Measurements from ENCODE around the gene AIFM3.
A peak's percentile ranks its signal among the peaks of the same experiment; 100 is the strongest.

The AIFM3 gene

GRCh38 chr22:20951151-20951931, 15.7 kb upstream of the AIFM3 start:
- DNase-seq (ENCODE audit: low read depth): no peak
- no peak for TF ChIP-seq CTCF (conservative IDR thresholded peaks at IDR 0.05; ENCODE audit: low read depth, low read length)
- no peak overlapping the region for H3K4me3 ChIP-seq (ENCODE audit: low read depth, low read length)

GRCh38 chr22:20951932-20952380, 15.1 kb upstream of the AIFM3 start:
- TF ChIP-seq CTCF (conservative IDR thresholded peaks at IDR 0.05; ENCODE audit: low read depth, low read length): no peak
- no peak overlapping the region for H3K4me3 ChIP-seq (ENCODE audit: low read depth, low read length)
- DNase-seq (ENCODE audit: low read depth): no peak

GRCh38 chr22:20952544-20953341, 14.3 kb upstream of the AIFM3 start:
- no peak overlapping the region for H3K4me3 ChIP-seq (ENCODE audit: low read depth, low read length)
- no peak for TF ChIP-seq CTCF (conservative IDR thresholded peaks at IDR 0.05; ENCODE audit: low read depth, low read length)
- no peak for DNase-seq (ENCODE audit: low read depth)

GRCh38 chr22:20953342-20953608, 13.8 kb upstream of the AIFM3 start:
- H3K4me3 ChIP-seq (ENCODE audit: low read depth, low read length): no peak overlapping the region
- no peak for TF ChIP-seq CTCF (conservative IDR thresholded peaks at IDR 0.05; ENCODE audit: low read depth, low read length)
- DNase-seq (ENCODE audit: low read depth): no peak

- TF ChIP-seq CTCF (conservative IDR thresholded peaks at IDR 0.05; ENCODE audit: low read depth, low read length): no peak
- peak; percentile 67 for DNase-seq (ENCODE audit: low read depth)
- no peak overlapping the region for H3K4me3 ChIP-seq (ENCODE audit: low read depth, low read length)
These were observed 13.2 kb upstream of the AIFM3 start for GRCh38 chr22:20953668-20954500.

- no peak for TF ChIP-seq CTCF (conservative IDR thresholded peaks at IDR 0.05; ENCODE audit: low read depth, low read length)
- DNase-seq (ENCODE audit: low read depth): no peak
These were observed 11.5 kb upstream of the AIFM3 start for GRCh38 chr22:20955548-20955947.

More at GRCh38 chr22:20955548-20955947, 11.5 kb upstream of the AIFM3 start:
- H3K4me3 ChIP-seq (ENCODE audit: low read depth, low read length): no peak overlapping the region

Data from choroid plexus epithelial cell (primary cell).